HG03354 (cell line): Measurements from ENCODE around the gene ELMO3.

Experiments
- ATAC-seq: cut with Tn5 transposase; IDR thresholded peaks from one replicate; pipeline ENCODE4 v1.9.1; 2021; ENCODE audit warnings: mild to moderate bottlenecking; ENCODE audit not compliant: unreplicated experiment, poor library complexity, severe bottlenecking

ELMO3 gene

GRCh38 chr16:67163164-67163998 lies 35.5 kb upstream of the ELMO3 start:
- ATAC-seq, result no peak

- ATAC-seq, result no peak
These were observed 34.9 kb upstream of the ELMO3 start for GRCh38 chr16:67163999-67164558.

GRCh38 chr16:67164599-67165061 lies 34.3 kb upstream of the ELMO3 start, which contains the start of gene HSF4:
Gene HSF4 (plus strand): TSS chr16:67164745. CDS start chr16:67164812, 67 bp downstream.
- ATAC-seq, result no peak

- ATAC-seq, result no peak
These were observed 33.5 kb upstream of the ELMO3 start for GRCh38 chr16:67165121-67166078.

- no peak for ATAC-seq
These were observed 32.8 kb upstream of the ELMO3 start for GRCh38 chr16:67166110-67166547.

GRCh38 chr16:67166598-67167168 lies 32.2 kb upstream of the ELMO3 start:
- no peak for ATAC-seq

- ATAC-seq, result no peak
These were observed 31.3 kb upstream of the ELMO3 start for GRCh38 chr16:67167588-67167987.

- no peak for ATAC-seq
These were observed 29.9 kb upstream of the ELMO3 start for GRCh38 chr16:67169011-67169451.

GRCh38 chr16:67169642-67170167 lies 29.2 kb upstream of the ELMO3 start:
- ATAC-seq, result peak; percentile 14

GRCh38 chr16:67170168-67170948 lies 28.6 kb upstream of the ELMO3 start, which contains the start of gene NOL3:
Gene NOL3 (plus strand): TSS chr16:67170538.
- peak; percentile 34 for ATAC-seq

GRCh38 chr16:67170949-67171649 lies 27.8 kb upstream of the ELMO3 start:
- ATAC-seq, result no peak

- ATAC-seq, result no peak
These were observed 25.6 kb upstream of the ELMO3 start for GRCh38 chr16:67173323-67173722.

- peak; percentile 43 for ATAC-seq
These were observed 24.9 kb upstream of the ELMO3 start for GRCh38 chr16:67173808-67174705.

- no peak for ATAC-seq
These were observed 24.2 kb upstream of the ELMO3 start for GRCh38 chr16:67174706-67175231.

- ATAC-seq, result no peak
These were observed 22.3 kb upstream of the ELMO3 start for GRCh38 chr16:67176662-67177061.

GRCh38 chr16:67177743-67178699 lies 20.9 kb upstream of the ELMO3 start:
- ATAC-seq, result no peak
